ENCODE results near the gene MORN1.

MORN1 gene

GRCh38 chr1:2345297-2346075, 45.9 kb downstream of the MORN1 start:
- H3K4me2 ChIP-seq (ENCODE audit: low read depth, low read length), result no peak overlapping the region
- no peaks in the 10 kb centered on the region for H3F3A ChIP-seq (ENCODE audit: insufficient read depth, low read length)
- H3K4me1 ChIP-seq (ENCODE audit: low read length), result no peaks in the 10 kb centered on the region
- TF ChIP-seq EZH2 (optimal IDR thresholded peaks at IDR 0.05; ENCODE audit: low read depth, low read length) (no peak), CTCF (IDR thresholded peaks at IDR 0.05; ENCODE audit: low read length) (no peak), EZH2phosphoT487 (IDR thresholded peaks at IDR 0.05; ENCODE audit: low read length) (no peak)
- H3K79me2 ChIP-seq (ENCODE audit: low read length), result no peaks in the 10 kb centered on the region
- H3K36me3 ChIP-seq (replicated peaks; ENCODE audit: insufficient read depth, low read length), result no peaks in the 10 kb centered on the region
- no peak for DNase-seq
- H3K9me2 ChIP-seq (replicated peaks; ENCODE audit: insufficient read depth, low read length), result no peaks in the 10 kb centered on the region
- no peaks in the 10 kb centered on the region for H4K20me1 ChIP-seq (ENCODE audit: insufficient read depth, low read length)
- peaks cover 94% of the 10 kb centered on the region for H3K27me3 ChIP-seq (replicated peaks; ENCODE audit: insufficient read depth, low read length)
- no peak overlapping the region for H2AFZ ChIP-seq (ENCODE audit: low read length)
- no peaks in the 10 kb centered on the region for H3K9me3 ChIP-seq (replicated peaks; ENCODE audit: insufficient read depth, low read length)
- H3K9ac ChIP-seq (ENCODE audit: low read length), result no peak overlapping the region
- H3K27ac ChIP-seq (ENCODE audit: low read length), result no peak overlapping the region
- no peak overlapping the region for H3K4me3 ChIP-seq (ENCODE audit: low read length)

DNA sequence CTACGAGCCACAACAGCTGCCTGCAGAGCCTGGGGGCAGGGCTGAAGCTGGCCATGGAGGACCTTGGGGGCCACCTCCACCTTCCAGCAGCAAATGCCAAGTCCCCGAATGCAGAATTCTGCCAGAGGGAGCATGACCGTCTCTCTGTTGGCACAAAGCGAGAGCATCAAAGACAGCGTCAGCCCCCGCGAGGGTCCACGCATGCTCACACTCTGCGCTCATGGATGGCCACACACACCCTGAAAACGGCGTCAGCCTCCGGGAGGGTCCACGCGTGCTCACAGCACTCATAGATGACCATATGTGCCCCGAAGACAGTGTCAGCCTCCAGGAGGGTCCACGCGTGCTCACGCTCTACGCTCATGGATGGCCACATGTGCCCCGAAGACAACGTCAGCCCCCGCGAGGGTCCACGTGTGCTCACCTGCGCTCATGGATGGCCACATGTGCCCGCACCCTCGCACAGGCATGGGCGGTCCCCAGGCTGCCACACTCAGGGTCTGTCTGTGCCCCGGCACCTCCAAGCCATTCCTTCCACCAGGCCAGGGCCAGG, 46.5 kb downstream of the MORN1 start:
- Histone ChIP-seq H3K4me3 (ENCODE audit: low read length) (no peak overlapping the region), H3K4me1 (ENCODE audit: low read length) (no peaks in the 10 kb centered on the region), H3K9me3 (replicated peaks; ENCODE audit: insufficient read depth, low read length) (no peaks in the 10 kb centered on the region), H3F3A (ENCODE audit: insufficient read depth, low read length) (no peaks in the 10 kb centered on the region), H3K27me3 (replicated peaks; ENCODE audit: insufficient read depth, low read length) (peaks cover 94% of the 10 kb centered on the region), H3K27ac (ENCODE audit: low read length) (no peak overlapping the region), H2AFZ (ENCODE audit: low read length) (no peak overlapping the region), H3K4me2 (ENCODE audit: low read depth, low read length) (no peak overlapping the region), H3K36me3 (replicated peaks; ENCODE audit: insufficient read depth, low read length) (no peaks in the 10 kb centered on the region), H4K20me1 (ENCODE audit: insufficient read depth, low read length) (no peaks in the 10 kb centered on the region), H3K79me2 (ENCODE audit: low read length) (no peaks in the 10 kb centered on the region), H3K9ac (ENCODE audit: low read length) (no peak overlapping the region), H3K9me2 (replicated peaks; ENCODE audit: insufficient read depth, low read length) (no peaks in the 10 kb centered on the region)
- DNase-seq, result no peak
- no peak for TF ChIP-seq CTCF (IDR thresholded peaks at IDR 0.05; ENCODE audit: low read length)
- no peak for TF ChIP-seq EZH2phosphoT487 (IDR thresholded peaks at IDR 0.05; ENCODE audit: low read length)
- TF ChIP-seq EZH2 (optimal IDR thresholded peaks at IDR 0.05; ENCODE audit: low read depth, low read length), result no peak

DNA sequence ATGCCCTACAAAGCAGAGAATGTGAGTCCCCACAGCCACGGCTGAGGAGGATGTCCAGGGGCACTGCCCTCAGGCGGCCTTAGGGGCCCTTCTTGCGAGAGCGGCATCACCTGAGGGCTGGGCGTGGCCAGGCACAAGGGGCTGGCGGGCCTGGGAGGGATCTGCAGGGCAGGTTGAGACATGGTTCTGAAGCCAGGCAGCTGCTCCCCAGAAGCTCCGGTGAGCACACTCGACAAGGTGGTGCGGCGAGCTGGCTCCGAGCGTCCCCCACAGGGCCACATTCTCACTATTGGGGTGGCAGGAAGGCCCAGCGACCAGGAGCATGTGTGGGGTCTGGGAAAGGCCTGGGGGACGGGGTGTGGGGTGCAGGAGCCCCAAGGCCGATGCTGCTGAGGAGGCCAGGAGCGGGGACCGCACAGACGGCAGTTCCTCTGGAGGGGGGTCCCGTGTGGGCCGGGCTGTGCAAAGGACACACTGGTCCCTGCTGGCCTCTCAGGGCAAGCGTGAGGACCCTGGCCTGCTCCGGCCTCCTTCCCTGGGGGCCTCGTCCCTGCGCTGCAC, 47.2 kb downstream of the MORN1 start:
- Histone ChIP-seq H3K36me3 (replicated peaks; ENCODE audit: insufficient read depth, low read length) (no peaks in the 10 kb centered on the region), H4K20me1 (ENCODE audit: insufficient read depth, low read length) (no peaks in the 10 kb centered on the region), H3K9me3 (replicated peaks; ENCODE audit: insufficient read depth, low read length) (no peaks in the 10 kb centered on the region), H3K4me1 (ENCODE audit: low read length) (no peaks in the 10 kb centered on the region), H3K4me3 (ENCODE audit: low read length) (no peak overlapping the region), H3F3A (ENCODE audit: insufficient read depth, low read length) (no peaks in the 10 kb centered on the region), H3K9ac (ENCODE audit: low read length) (no peak overlapping the region), H3K27me3 (replicated peaks; ENCODE audit: insufficient read depth, low read length) (peaks cover 94% of the 10 kb centered on the region), H3K79me2 (ENCODE audit: low read length) (no peaks in the 10 kb centered on the region), H3K4me2 (ENCODE audit: low read depth, low read length) (no peak overlapping the region), H3K27ac (ENCODE audit: low read length) (no peak overlapping the region), H2AFZ (ENCODE audit: low read length) (no peak overlapping the region), H3K9me2 (replicated peaks; ENCODE audit: insufficient read depth, low read length) (no peaks in the 10 kb centered on the region)
- TF ChIP-seq EZH2 (optimal IDR thresholded peaks at IDR 0.05; ENCODE audit: low read depth, low read length) (no peak), EZH2phosphoT487 (IDR thresholded peaks at IDR 0.05; ENCODE audit: low read length) (no peak), CTCF (IDR thresholded peaks at IDR 0.05; ENCODE audit: low read length) (no peak)
- no peak for DNase-seq

Data from MM.1S (cell line).